GM23248 (cell line): ENCODE results near the gene POLA1.

Experiments
- EZH2 ChIP-seq: fragments of 200-600 bp; sonication (generic); IDR thresholded peaks from 2 replicates; pipeline ENCODE4 v1.6.1; 2018; ENCODE audit warnings: antibody characterized with exemption, mild to moderate bottlenecking; ENCODE audit not compliant: insufficient read depth, poor library complexity, severe bottlenecking
- EZH2phosphoT487 ChIP-seq: fragments of 200-600 bp; sonication (generic); IDR thresholded peaks from 2 replicates; pipeline ENCODE4 v1.6.1; 2018; ENCODE audit warnings: antibody characterized with exemption, moderate library complexity, mild to moderate bottlenecking, low read depth; ENCODE audit not compliant: insufficient read depth

DNA sequence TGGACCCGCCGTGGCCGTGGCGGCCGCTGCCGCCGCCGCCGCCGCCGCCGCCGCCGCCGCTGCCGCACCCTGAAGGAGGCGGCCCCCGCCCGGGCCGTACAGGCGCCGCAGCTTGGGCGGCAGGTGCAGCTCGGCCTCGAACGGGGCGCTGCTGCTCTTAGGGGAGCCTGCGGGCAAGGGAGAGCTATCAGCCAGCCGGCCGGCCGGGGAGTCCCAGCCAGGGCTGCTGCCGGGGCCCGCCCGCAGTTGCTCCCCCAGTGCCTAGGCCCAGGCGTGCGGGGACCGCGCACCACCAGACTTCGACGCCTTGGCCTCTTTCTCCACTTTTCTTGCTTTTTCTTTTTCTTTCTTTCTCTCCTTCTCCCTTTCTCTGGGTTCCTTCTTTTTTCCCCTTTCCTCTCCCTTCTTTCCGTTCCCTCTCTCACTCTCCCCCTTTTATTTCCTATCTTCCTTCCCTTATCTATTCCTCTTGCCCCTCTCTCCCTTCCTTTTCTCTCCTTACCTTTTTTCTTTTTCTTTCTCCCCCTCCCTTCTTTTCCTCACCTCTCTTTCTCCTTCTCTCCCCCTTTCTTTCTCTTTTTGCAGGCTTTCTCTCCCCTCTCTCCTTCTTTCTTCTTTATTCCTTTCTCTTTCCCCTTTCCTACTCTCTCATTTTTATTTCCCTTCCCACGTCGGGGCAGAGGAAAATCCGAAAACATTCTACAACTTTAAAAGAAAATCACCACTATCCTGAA lies 320.1 kb downstream of the POLA1 start:
- TF ChIP-seq EZH2phosphoT487 (0 out of 2 replicates have a peak, but pooled peaks have one; percentile 34), EZH2 (peak; percentile 77)
